IMR-90 (cell line): Measurements from ENCODE around the gene CC2D1A. TPM values are rescaled to one million over a fixed set of nuclear protein-coding genes. Genes with fewer than 3 reads are reported as not detected.

Source experiments
- ATAC-seq: fragments of 200-7000 bp; cut with Tn5 transposase; 2 replicates; pipeline ENCODE4 v1.9.1; 2020; ENCODE audit warnings: low read depth, mild to moderate bottlenecking, moderate library complexity
- BruUV-seq: library from RNA; stranded (reverse); fragments of 400-500 nt; replicated peaks from 2 replicates; lab custom pipeline; 2021; lab: Mats Ljungman, UMichigan
- CTCF ChIA-PET: fragments of 300-600 bp; formaldehyde crosslinking; extraction: SDS; loops from one replicate; lab custom pipeline; 2021; ENCODE audit warnings: antibody characterized with exemption; lab: Yijun Ruan, JAX
- POLR2A ChIA-PET: fragments of 300-600 bp; sonication (Branson Sonifier 250); formaldehyde crosslinking; loops from one replicate; lab custom pipeline; 2022; ENCODE audit warnings: antibody characterized with exemption; ENCODE audit not compliant: unreplicated experiment; lab: Charles Lee
- DNase-seq: peaks from one replicate; pipeline ENCODE4 v3.0.0; 2013
- H2AFZ ChIP-seq: replicated peaks from 2 replicates; pipeline ENCODE3; 2013; ENCODE audit warnings: low read length, mild to moderate bottlenecking; ENCODE audit not compliant: poor library complexity
- H2AK5ac ChIP-seq: 2 replicates; pipeline ENCODE4 v1.6.1; 2013; ENCODE audit warnings: low read depth, low read length, inconsistent platforms
- H2AK9ac ChIP-seq: replicated peaks from 2 replicates; pipeline ENCODE3; 2013; ENCODE audit warnings: mild to moderate bottlenecking, low read depth, low read length, moderate library complexity; ENCODE audit not compliant: poor library complexity
- H2BK120ac ChIP-seq: 2 replicates; pipeline ENCODE4 v1.6.1; 2013; ENCODE audit warnings: low read depth, low read length, inconsistent platforms
- H2BK15ac ChIP-seq: 3 replicates; pipeline ENCODE4 v1.6.1; 2013; ENCODE audit warnings: low read depth, low read length, inconsistent platforms
- H2BK20ac ChIP-seq: 2 replicates; pipeline ENCODE4 v1.6.1; 2013; ENCODE audit warnings: low read depth, mild to moderate bottlenecking, inconsistent platforms, low read length, moderate library complexity
- H2BK5ac ChIP-seq: 2 replicates; pipeline ENCODE4 v1.6.1; 2013; ENCODE audit warnings: mild to moderate bottlenecking, low read depth, low read length, inconsistent platforms; ENCODE audit not compliant: poor library complexity, severe bottlenecking
- H3K14ac ChIP-seq: replicated peaks from 2 replicates; pipeline ENCODE4 v1.6.1; 2013; ENCODE audit warnings: low read depth, low read length, inconsistent platforms
- H3K18ac ChIP-seq: 2 replicates; pipeline ENCODE4 v1.6.1; 2013; ENCODE audit warnings: low read depth, low read length, control low read depth
- H3K23ac ChIP-seq: 2 replicates; pipeline ENCODE4 v1.6.1; 2013; ENCODE audit warnings: low read depth, low read length, inconsistent platforms
- H3K27ac ChIP-seq: 2 replicates; pipeline ENCODE4 v1.5.1; 2013; ENCODE audit warnings: mild to moderate bottlenecking, control low read depth, low read length; ENCODE audit not compliant: insufficient read depth
- H3K27me3 ChIP-seq: 2 replicates; pipeline ENCODE4 v1.6.1; 2013; ENCODE audit warnings: low read length; ENCODE audit not compliant: control insufficient read depth, insufficient read depth
- H3K36me3 ChIP-seq: 2 replicates; pipeline ENCODE4 v1.6.1; 2013; ENCODE audit warnings: low read length, mixed read lengths; ENCODE audit not compliant: control insufficient read depth, insufficient read depth
- H3K4ac ChIP-seq: 2 replicates; pipeline ENCODE4 v1.6.1; 2013; ENCODE audit warnings: low read depth, low read length, inconsistent platforms
- H3K4me1 ChIP-seq: 2 replicates; pipeline ENCODE4 v1.6.1; 2013; ENCODE audit warnings: low read length, mixed read lengths; ENCODE audit not compliant: control insufficient read depth, insufficient read depth
- H3K4me2 ChIP-seq: 2 replicates; pipeline ENCODE4 v1.6.1; 2013; ENCODE audit warnings: low read depth, mild to moderate bottlenecking, control low read depth, low read length, moderate library complexity
- H3K4me3 ChIP-seq: 2 replicates; pipeline ENCODE4 v1.5.1; 2013; ENCODE audit warnings: low read depth, mild to moderate bottlenecking, control low read depth, low read length, moderate library complexity; ENCODE audit not compliant: insufficient read depth
- H3K56ac ChIP-seq: 2 replicates; pipeline ENCODE4 v1.6.1; 2013; ENCODE audit warnings: low read length, inconsistent platforms; ENCODE audit not compliant: insufficient read depth; ENCODE audit errors: extremely low read depth
- H3K79me1 ChIP-seq, 2 experiments: 2 replicates each; pipeline ENCODE4 v1.6.1; 2013; ENCODE audit warnings: low read length in 2 of 2, inconsistent platforms in 1 of 2, low read depth in 1 of 2
- H3K9ac ChIP-seq: 2 replicates; pipeline ENCODE4 v1.6.1; 2013; ENCODE audit warnings: low read depth, low read length, control low read depth
- H3K9me1 ChIP-seq: 2 replicates; pipeline ENCODE4 v1.6.1; 2013; ENCODE audit warnings: low read length, inconsistent platforms; ENCODE audit not compliant: insufficient read depth
- H3K9me3 ChIP-seq: 2 replicates; pipeline ENCODE4 v1.6.1; 2013; ENCODE audit warnings: low read length; ENCODE audit not compliant: control insufficient read depth, insufficient read depth
- H4K20me1 ChIP-seq: 2 replicates; pipeline ENCODE4 v1.6.1; 2013; ENCODE audit warnings: low read length, inconsistent platforms; ENCODE audit not compliant: insufficient read depth
- H4K5ac ChIP-seq: 2 replicates; pipeline ENCODE4 v1.6.1; 2013; ENCODE audit warnings: mild to moderate bottlenecking, low read depth, low read length, control low read depth
- H4K8ac ChIP-seq, 2 experiments: 2 replicates each; pipeline ENCODE4 v1.6.1; 2013; ENCODE audit warnings: low read depth in 2 of 2, low read length in 2 of 2, control low read depth in 1 of 2, inconsistent platforms in 1 of 2
- H4K91ac ChIP-seq: 2 replicates; pipeline ENCODE4 v1.6.1; 2013; ENCODE audit warnings: low read depth, low read length, inconsistent platforms; ENCODE audit not compliant: insufficient read depth
- CEBPB ChIP-seq: IDR thresholded peaks from 2 replicates; pipeline ENCODE4 v1.6.1; 2012; ENCODE audit warnings: low read depth, low read length, improper control_type of control experiment
- CHD1 ChIP-seq: IDR thresholded peaks from 2 replicates; pipeline ENCODE4 v1.6.1; 2012; ENCODE audit warnings: low read depth, low read length, improper control_type of control experiment
- FOS ChIP-seq: fragments of 150-350 bp; IDR thresholded peaks from 2 replicates; pipeline ENCODE4 v1.6.1; 2016; ENCODE audit warnings: low read depth, low read length
- MAFK ChIP-seq: IDR thresholded peaks from 2 replicates; pipeline ENCODE4 v1.6.1; 2012; ENCODE audit warnings: low read depth, low read length, improper control_type of control experiment
- MAZ ChIP-seq: IDR thresholded peaks from 2 replicates; pipeline ENCODE4 v1.6.1; 2012; ENCODE audit warnings: low read depth, mild to moderate bottlenecking, low read length, improper control_type of control experiment, moderate library complexity, borderline replicate concordance
- NFE2L2 ChIP-seq: fragments of 150-350 bp; IDR thresholded peaks from 2 replicates; pipeline ENCODE4 v1.6.1; 2016; ENCODE audit warnings: low read depth, mild to moderate bottlenecking, low read length
- RAD21 ChIP-seq: IDR thresholded peaks from 2 replicates; pipeline ENCODE4 v1.6.1; 2012; ENCODE audit warnings: low read length, improper control_type of control experiment
- RCOR1 ChIP-seq: IDR thresholded peaks from 2 replicates; pipeline ENCODE4 v1.6.1; 2012; ENCODE audit warnings: mild to moderate bottlenecking, low read length, improper control_type of control experiment; ENCODE audit not compliant: insufficient replicate concordance
- RFX5 ChIP-seq: IDR thresholded peaks from 2 replicates; pipeline ENCODE4 v1.8.0; 2012; ENCODE audit warnings: low read depth, mild to moderate bottlenecking, low read length, moderate library complexity
- SMC3 ChIP-seq: fragments of 150-350 bp; IDR thresholded peaks from 2 replicates; pipeline ENCODE4 v1.6.1; 2016; ENCODE audit warnings: low read depth, mild to moderate bottlenecking, antibody characterized with exemption, low read length, moderate library complexity
- USF2 ChIP-seq: fragments of 150-350 bp; IDR thresholded peaks from 2 replicates; pipeline ENCODE4 v1.6.1; 2017; ENCODE audit warnings: mild to moderate bottlenecking, antibody characterized with exemption, low read length, low read depth
- WGBS, 2 experiments: methylation state at CpG; one replicate each; pipeline versions ENCODE4 v1.1.5 to v1.1.7; 2013; ENCODE audit warnings: missing lambda C conversion rate in 2 of 2; ENCODE audit not compliant: insufficient read length in 1 of 2; ENCODE audit errors: extremely low coverage in 2 of 2; 5-methylcytosine and 5-hydroxymethylcytosine counted together
- dilution Hi-C: fragments of 300-500 bp; cut with HindIII; formaldehyde crosslinking; loops from one replicate; pipeline ENCODE4 v1.14.3; 2018; ENCODE audit warnings: low sequenced_read_pairs; ENCODE audit not compliant: unreplicated experiment
- in situ Hi-C: fragments of 300-500 bp; cut with MboI; formaldehyde crosslinking; loops from 3 replicates; pipeline ENCODE4 v1.14.3; 2019; ENCODE audit warnings: low sequenced_read_pairs, inconsistent platforms, mixed read lengths
- intact Hi-C: fragments of 100-400 bp; cut with micrococcal nuclease; formaldehyde crosslinking; loops from 2 replicates; pipeline ENCODE4 v1.10.0; 2022
- polyA plus RNA-seq, 3 experiments: library from polyadenylated mRNA; depleted of rRNA; stranded (reverse); fragments of >200 nt; gene quantifications; 2 replicates each; pipeline ENCODE4 v1.2.3, GENCODE V29; 2012; ENCODE audit warnings: low replicate concordance in 1 of 3
- total RNA-seq: library from RNA; depleted of rRNA; stranded (reverse); fragments of >200 nt; gene quantifications from 2 replicates; pipeline ENCODE4 v1.2.3, GENCODE V29; 2012
- TF ChIP-seq, protein P1 (sequence below): conservative IDR thresholded peaks from 2 replicates; pipeline ENCODE4 v1.5.1; 2012; ENCODE audit warnings: mild to moderate bottlenecking, low read depth, low read length, improper control_type of control experiment
- TF ChIP-seq, protein P2 (sequence below): fragments of 150-350 bp; IDR thresholded peaks from 2 replicates; pipeline ENCODE4 v1.6.1; 2016; ENCODE audit warnings: low read depth, mild to moderate bottlenecking, low read length, moderate library complexity, borderline replicate concordance

The CC2D1A gene
- total and polyA plus RNA-seq, 2 of the 4 experiments (the other 2 are of a cell fraction): 4.1 to 14.7 TPM

- WGBS, 2 experiments: 100% methylated on average over 2 of the region's 5 CpGs; no CpG with 5 or more reads in 1 of the 2 experiments
- peaks cover 36% of the 10 kb centered on the region for H3K36me3 ChIP-seq
- POLR2A ChIA-PET: no interaction called here
- no peak for TF ChIP-seq MAZ
- no peak for TF ChIP-seq CEBPB
- TF ChIP-seq CHD1: no peak
- no peak for TF ChIP-seq MAFK
- TF ChIP-seq FOS: no peak
- TF ChIP-seq, protein P1, sequence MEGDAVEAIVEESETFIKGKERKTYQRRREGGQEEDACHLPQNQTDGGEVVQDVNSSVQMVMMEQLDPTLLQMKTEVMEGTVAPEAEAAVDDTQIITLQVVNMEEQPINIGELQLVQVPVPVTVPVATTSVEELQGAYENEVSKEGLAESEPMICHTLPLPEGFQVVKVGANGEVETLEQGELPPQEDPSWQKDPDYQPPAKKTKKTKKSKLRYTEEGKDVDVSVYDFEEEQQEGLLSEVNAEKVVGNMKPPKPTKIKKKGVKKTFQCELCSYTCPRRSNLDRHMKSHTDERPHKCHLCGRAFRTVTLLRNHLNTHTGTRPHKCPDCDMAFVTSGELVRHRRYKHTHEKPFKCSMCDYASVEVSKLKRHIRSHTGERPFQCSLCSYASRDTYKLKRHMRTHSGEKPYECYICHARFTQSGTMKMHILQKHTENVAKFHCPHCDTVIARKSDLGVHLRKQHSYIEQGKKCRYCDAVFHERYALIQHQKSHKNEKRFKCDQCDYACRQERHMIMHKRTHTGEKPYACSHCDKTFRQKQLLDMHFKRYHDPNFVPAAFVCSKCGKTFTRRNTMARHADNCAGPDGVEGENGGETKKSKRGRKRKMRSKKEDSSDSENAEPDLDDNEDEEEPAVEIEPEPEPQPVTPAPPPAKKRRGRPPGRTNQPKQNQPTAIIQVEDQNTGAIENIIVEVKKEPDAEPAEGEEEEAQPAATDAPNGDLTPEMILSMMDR: no peak
- TF ChIP-seq RCOR1: no peak
- TF ChIP-seq NFE2L2: no peak
- TF ChIP-seq RAD21: no peak
- TF ChIP-seq RFX5: no peak
- TF ChIP-seq USF2: no peak
- TF ChIP-seq SMC3: no peak
- TF ChIP-seq, protein P2, sequence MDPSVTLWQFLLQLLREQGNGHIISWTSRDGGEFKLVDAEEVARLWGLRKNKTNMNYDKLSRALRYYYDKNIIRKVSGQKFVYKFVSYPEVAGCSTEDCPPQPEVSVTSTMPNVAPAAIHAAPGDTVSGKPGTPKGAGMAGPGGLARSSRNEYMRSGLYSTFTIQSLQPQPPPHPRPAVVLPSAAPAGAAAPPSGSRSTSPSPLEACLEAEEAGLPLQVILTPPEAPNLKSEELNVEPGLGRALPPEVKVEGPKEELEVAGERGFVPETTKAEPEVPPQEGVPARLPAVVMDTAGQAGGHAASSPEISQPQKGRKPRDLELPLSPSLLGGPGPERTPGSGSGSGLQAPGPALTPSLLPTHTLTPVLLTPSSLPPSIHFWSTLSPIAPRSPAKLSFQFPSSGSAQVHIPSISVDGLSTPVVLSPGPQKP: no peak
- no peak overlapping the region for H3K4me2 ChIP-seq
- peak; percentile 66 for DNase-seq
- H4K91ac ChIP-seq: no peak overlapping the region
- H3K9ac ChIP-seq: no peak overlapping the region
- no peak overlapping the region for H2AFZ ChIP-seq
- H3K4me1 ChIP-seq: peaks cover 9% of the 10 kb centered on the region
- no peaks in the 10 kb centered on the region for H3K27me3 ChIP-seq
- no peak overlapping the region for H4K5ac ChIP-seq
- H2BK15ac ChIP-seq: no peak overlapping the region
- BruUV-seq: no TSS peak
- no peaks in the 10 kb centered on the region; a peak in 1 of 4 replicates for H3K79me1 ChIP-seq
- no peaks in the 10 kb centered on the region; the same call in 1 of the 2 replicates for H3K9me1 ChIP-seq
- intact Hi-C loops: no loop called here
- peak overlapping the region; percentile 67 for H2AK9ac ChIP-seq
- no peak overlapping the region for H3K23ac ChIP-seq
- ATAC-seq: peak; percentile 28
- H3K18ac ChIP-seq: no peak overlapping the region
- H3K4ac ChIP-seq: no peak overlapping the region
- no peak overlapping the region for H2AK5ac ChIP-seq
- no peak overlapping the region for H3K14ac ChIP-seq
- no peak overlapping the region for H2BK20ac ChIP-seq
- no peak overlapping the region for H2BK5ac ChIP-seq
- in situ Hi-C loops: no loop called here
- no peak overlapping the region for H4K8ac ChIP-seq
- peaks cover 7% of the 10 kb centered on the region for H4K20me1 ChIP-seq
- H3K9me3 ChIP-seq: no peaks in the 10 kb centered on the region
- dilution Hi-C loops: no loop called here
- H3K56ac ChIP-seq: no peak overlapping the region
- H3K27ac ChIP-seq: no peak overlapping the region
- no peak overlapping the region for H3K4me3 ChIP-seq
- CTCF ChIA-PET: interaction anchor here (0.7 kb wide), 1 partner anchor 9 kb away, joined by 4 read pairs; no protein-coding TSS in a partner anchor
- H2BK120ac ChIP-seq: no peak overlapping the region
Observed at GRCh38 chr19:13964776-13965175, 58.8 kb downstream of the CC2D1A start.
